Mammary epithelial cell (primary cell): ENCODE results near the gene NLGN1.

Experiments used
- CTCF ChIP-seq, 2 donors: IDR thresholded peaks in 1 of 2; conservative IDR thresholded peaks in 1 of 2; 2 replicates each; pipeline ENCODE4 v1.5.1; 2011 to 2012; ENCODE audit warnings: inconsistent platforms in 2 of 2, low read length in 2 of 2, mild to moderate bottlenecking in 2 of 2, control low read depth in 1 of 2, low read depth in 1 of 2; ENCODE audit not compliant: insufficient read depth in 1 of 2; ENCODE audit errors: extremely low read depth in 1 of 2
- EZH2 ChIP-seq: IDR thresholded peaks from 2 replicates; pipeline ENCODE4 v1.6.1; 2012; ENCODE audit warnings: low read length, inconsistent platforms, borderline replicate concordance

GRCh38 chr3:174099724-174100123 lies 702.2 kb downstream of the NLGN1 start:
- TF ChIP-seq EZH2: no peak
- no peak for TF ChIP-seq CTCF (conservative IDR thresholded peaks at IDR 0.05 in 1 of 2, IDR thresholded peaks at IDR 0.05 in 1 of 2; ENCODE audit: extremely low read depth in 1 of 2, insufficient read depth in 1 of 2, low read depth in 1 of 2, low read length in 2 of 2)
